ENCODE measurements around the gene CCM2L.

CCM2L gene

GRCh38 chr20:32069711-32070110 is 59.5 kb downstream of the CCM2L start:
- H4K20me1 ChIP-seq (ENCODE audit: insufficient read depth, low read length) = no peaks in the 10 kb centered on the region
- H2AFZ ChIP-seq (ENCODE audit: low read length) = no peak overlapping the region
- H3F3A ChIP-seq (ENCODE audit: insufficient read depth, low read length) = no peaks in the 10 kb centered on the region
- no peak overlapping the region for H3K27ac ChIP-seq (ENCODE audit: low read depth, low read length, poor library complexity, severe bottlenecking)
- no peaks in the 10 kb centered on the region; the same call in 1 of the 2 replicates for H3K27me3 ChIP-seq (ENCODE audit: insufficient read depth, low read length)
- peaks cover 4% of the 10 kb centered on the region for H3K4me1 ChIP-seq (ENCODE audit: insufficient read depth, low read length, severe bottlenecking)
- no peaks in the 10 kb centered on the region for H3K79me2 ChIP-seq (ENCODE audit: insufficient read depth, low read length)
- no peaks in the 10 kb centered on the region for H3K9me2 ChIP-seq (ENCODE audit: low read depth, low read length)
- H3K36me3 ChIP-seq (ENCODE audit: insufficient read depth, low read length) = no peaks in the 10 kb centered on the region
- H3K4me3 ChIP-seq (ENCODE audit: low read depth, low read length, poor library complexity, severe bottlenecking) = no peak overlapping the region
- TF ChIP-seq, protein P1, sequence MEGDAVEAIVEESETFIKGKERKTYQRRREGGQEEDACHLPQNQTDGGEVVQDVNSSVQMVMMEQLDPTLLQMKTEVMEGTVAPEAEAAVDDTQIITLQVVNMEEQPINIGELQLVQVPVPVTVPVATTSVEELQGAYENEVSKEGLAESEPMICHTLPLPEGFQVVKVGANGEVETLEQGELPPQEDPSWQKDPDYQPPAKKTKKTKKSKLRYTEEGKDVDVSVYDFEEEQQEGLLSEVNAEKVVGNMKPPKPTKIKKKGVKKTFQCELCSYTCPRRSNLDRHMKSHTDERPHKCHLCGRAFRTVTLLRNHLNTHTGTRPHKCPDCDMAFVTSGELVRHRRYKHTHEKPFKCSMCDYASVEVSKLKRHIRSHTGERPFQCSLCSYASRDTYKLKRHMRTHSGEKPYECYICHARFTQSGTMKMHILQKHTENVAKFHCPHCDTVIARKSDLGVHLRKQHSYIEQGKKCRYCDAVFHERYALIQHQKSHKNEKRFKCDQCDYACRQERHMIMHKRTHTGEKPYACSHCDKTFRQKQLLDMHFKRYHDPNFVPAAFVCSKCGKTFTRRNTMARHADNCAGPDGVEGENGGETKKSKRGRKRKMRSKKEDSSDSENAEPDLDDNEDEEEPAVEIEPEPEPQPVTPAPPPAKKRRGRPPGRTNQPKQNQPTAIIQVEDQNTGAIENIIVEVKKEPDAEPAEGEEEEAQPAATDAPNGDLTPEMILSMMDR (IDR thresholded peaks at IDR 0.05; ENCODE audit: low read length) = no peak
- no peak for TF ChIP-seq EZH2 (IDR thresholded peaks at IDR 0.05; ENCODE audit: borderline replicate concordance, low read length)
- H3K4me2 ChIP-seq (ENCODE audit: low read length) = no peak overlapping the region
- no peak overlapping the region for H3K9ac ChIP-seq (ENCODE audit: low read length)
- no peaks in the 10 kb centered on the region for H3K9me3 ChIP-seq (ENCODE audit: low read length)

- Histone ChIP-seq H3K4me3 (ENCODE audit: low read depth, low read length, poor library complexity, severe bottlenecking) (no peak overlapping the region), H3K27ac (ENCODE audit: low read depth, low read length, poor library complexity, severe bottlenecking) (no peak overlapping the region), H3K36me3 (ENCODE audit: insufficient read depth, low read length) (no peaks in the 10 kb centered on the region), H3K9ac (ENCODE audit: low read length) (no peak overlapping the region), H3K9me2 (ENCODE audit: low read depth, low read length) (no peaks in the 10 kb centered on the region), H3K4me2 (ENCODE audit: low read length) (no peak overlapping the region), H4K20me1 (ENCODE audit: insufficient read depth, low read length) (no peaks in the 10 kb centered on the region), H3K4me1 (ENCODE audit: insufficient read depth, low read length, severe bottlenecking) (peaks cover 4% of the 10 kb centered on the region), H3K79me2 (ENCODE audit: insufficient read depth, low read length) (no peaks in the 10 kb centered on the region), H3F3A (ENCODE audit: insufficient read depth, low read length) (no peaks in the 10 kb centered on the region), H2AFZ (ENCODE audit: low read length) (no peak overlapping the region), H3K9me3 (ENCODE audit: low read length) (no peaks in the 10 kb centered on the region), H3K27me3 (ENCODE audit: insufficient read depth, low read length) (no peaks in the 10 kb centered on the region; the same call in 1 of the 2 replicates)
- TF ChIP-seq, protein P1 (IDR thresholded peaks at IDR 0.05; ENCODE audit: low read length) = no peak
- TF ChIP-seq EZH2 (IDR thresholded peaks at IDR 0.05; ENCODE audit: borderline replicate concordance, low read length) = no peak
Observed at GRCh38 chr20:32070282-32070681, 60.0 kb downstream of the CCM2L start.

DNA sequence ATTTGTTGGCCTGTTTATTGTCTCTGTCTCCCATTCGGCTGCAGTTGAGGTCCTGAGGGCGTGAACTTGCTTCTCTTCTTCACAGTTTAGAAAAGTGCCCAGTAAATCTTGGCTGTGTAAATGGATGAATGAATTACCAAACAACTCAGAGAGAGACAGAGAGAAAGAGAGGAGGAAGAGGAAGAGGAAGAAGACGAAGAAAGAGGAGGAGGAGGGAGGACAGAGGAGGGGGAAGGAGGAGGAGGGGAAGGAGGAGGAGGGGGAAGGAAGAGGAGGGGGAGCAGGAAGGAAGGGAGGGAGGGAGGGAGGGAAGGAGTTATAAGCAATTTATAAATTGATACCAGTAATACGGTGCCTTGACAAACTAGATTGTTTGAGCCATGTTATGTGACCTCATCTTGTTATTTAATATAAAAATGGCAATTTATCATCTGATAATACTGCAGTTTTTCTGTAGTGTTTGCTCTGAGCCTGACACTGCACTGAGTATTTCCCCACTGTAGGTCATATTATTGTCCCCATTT is 60.5 kb downstream of the CCM2L start:
- Histone ChIP-seq H3K9ac (ENCODE audit: low read length) (no peak overlapping the region), H3K79me2 (ENCODE audit: insufficient read depth, low read length) (no peaks in the 10 kb centered on the region), H2AFZ (ENCODE audit: low read length) (no peak overlapping the region), H3K4me1 (ENCODE audit: insufficient read depth, low read length, severe bottlenecking) (peaks cover 4% of the 10 kb centered on the region), H3K4me3 (ENCODE audit: low read depth, low read length, poor library complexity, severe bottlenecking) (no peak overlapping the region), H3K9me2 (ENCODE audit: low read depth, low read length) (no peaks in the 10 kb centered on the region), H3K27ac (ENCODE audit: low read depth, low read length, poor library complexity, severe bottlenecking) (no peak overlapping the region), H3K36me3 (ENCODE audit: insufficient read depth, low read length) (no peaks in the 10 kb centered on the region), H3F3A (ENCODE audit: insufficient read depth, low read length) (no peaks in the 10 kb centered on the region), H3K4me2 (ENCODE audit: low read length) (no peak overlapping the region), H3K9me3 (ENCODE audit: low read length) (no peaks in the 10 kb centered on the region), H3K27me3 (ENCODE audit: insufficient read depth, low read length) (no peaks in the 10 kb centered on the region; the same call in 1 of the 2 replicates), H4K20me1 (ENCODE audit: insufficient read depth, low read length) (no peaks in the 10 kb centered on the region)
- TF ChIP-seq, protein P1 (IDR thresholded peaks at IDR 0.05; ENCODE audit: low read length) = no peak
- TF ChIP-seq EZH2 (IDR thresholded peaks at IDR 0.05; ENCODE audit: borderline replicate concordance, low read length) = no peak

All from OCI-LY1 (cell line).